ENCODE measurements around the gene MRPL39.

- no peak for TF ChIP-seq SNAI2 (CRISPR knock-in tag; IDR thresholded peaks at IDR 0.05)
- TF ChIP-seq POU6F1 (CRISPR knock-in tag; IDR thresholded peaks at IDR 0.05; ENCODE audit: borderline replicate concordance, low read depth), result no peak
- TF ChIP-seq PATZ1 (CRISPR knock-in tag; IDR thresholded peaks at IDR 0.05; ENCODE audit: borderline replicate concordance), result no peak
- no peak for TF ChIP-seq CSRNP3 (CRISPR knock-in tag; IDR thresholded peaks at IDR 0.05)
- no peak for TF ChIP-seq CREB5 (CRISPR knock-in tag; IDR thresholded peaks at IDR 0.05; ENCODE audit: low read depth)
- TF ChIP-seq ARNTL (CRISPR knock-in tag; IDR thresholded peaks at IDR 0.05; ENCODE audit: borderline replicate concordance, low read depth), result no peak
- no peak for TF ChIP-seq BACH2 (CRISPR knock-in tag; IDR thresholded peaks at IDR 0.05; ENCODE audit: borderline replicate concordance)
- TF ChIP-seq ZNF8 (CRISPR knock-in tag; IDR thresholded peaks at IDR 0.05), result no peak
These were observed 41.9 kb upstream of the MRPL39 start for GRCh38 chr21:25649146-25649545.

Measured in SK-N-SH treated with all-trans-retinoic acid at 6 μM for 48 hours (cell line).